GM18502 (cell line): ENCODE results near the gene C19orf85.
A peak's percentile ranks its signal among the peaks of the same experiment; 100 is the strongest.

Source experiments
- ATAC-seq: cut with Tn5 transposase; IDR thresholded peaks from one replicate; pipeline ENCODE4 v1.9.1; 2021; ENCODE audit warnings: mild to moderate bottlenecking; ENCODE audit not compliant: unreplicated experiment, poor library complexity

C19orf85 gene

DNA sequence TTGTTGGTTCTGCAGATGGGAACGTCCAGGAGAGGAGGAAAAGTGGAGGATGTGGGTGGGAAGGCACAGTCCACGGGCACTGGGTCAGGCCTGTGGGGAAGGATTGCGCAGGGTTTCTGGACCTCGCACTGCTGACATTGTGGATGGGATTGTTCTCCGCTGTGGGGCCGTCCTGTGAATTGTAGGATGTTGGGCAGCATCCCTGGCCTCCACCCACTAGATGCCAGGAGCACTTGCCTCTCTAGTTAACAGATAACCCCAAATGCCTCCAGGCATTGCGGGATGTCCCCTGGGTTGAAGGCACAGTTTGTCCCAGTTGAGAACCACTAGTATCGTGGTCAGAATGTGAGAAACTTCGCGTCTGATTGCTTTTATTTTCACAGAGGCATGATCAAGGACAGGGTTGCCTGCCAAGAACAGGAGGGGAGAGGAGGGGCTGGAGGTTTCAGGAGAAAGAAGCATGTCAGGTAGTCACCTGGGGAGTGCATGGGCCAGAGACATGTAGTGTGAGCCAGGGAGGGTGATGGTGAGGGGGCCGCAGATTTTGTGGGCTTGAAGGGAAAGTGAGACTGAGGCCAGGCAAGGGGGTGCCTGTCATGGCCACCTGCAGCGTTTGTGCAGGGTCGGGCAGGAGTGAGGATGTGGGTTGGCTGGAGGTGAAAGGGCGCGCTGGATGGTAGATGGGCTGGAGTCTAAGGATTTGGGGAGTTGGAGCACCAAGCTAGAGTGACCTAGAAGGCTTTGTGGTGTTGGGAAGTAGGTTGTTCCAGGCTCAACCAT is 15.1 kb upstream of the C19orf85 start:
- ATAC-seq: no peak

DNA sequence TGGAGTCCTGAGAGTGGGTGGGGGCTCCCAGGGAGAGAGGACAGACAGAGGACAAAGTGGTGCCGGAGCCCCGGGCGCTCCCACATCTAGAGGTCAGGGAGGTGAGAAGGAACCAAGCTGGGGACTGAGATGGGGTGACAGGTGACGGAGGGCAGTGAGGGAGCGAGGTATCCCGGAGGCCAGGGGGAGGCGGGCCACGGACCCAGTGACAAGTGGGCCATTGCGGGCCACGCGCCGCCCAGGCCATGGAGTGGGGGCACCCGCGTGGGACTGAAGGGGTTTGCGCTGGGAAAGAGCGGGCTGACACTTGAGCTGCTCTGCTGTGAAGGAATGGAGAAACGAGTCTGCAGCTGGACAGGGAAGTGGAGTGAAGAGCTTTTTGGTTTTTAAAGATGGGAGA is 14.5 kb upstream of the C19orf85 start:
- no peak for ATAC-seq

DNA sequence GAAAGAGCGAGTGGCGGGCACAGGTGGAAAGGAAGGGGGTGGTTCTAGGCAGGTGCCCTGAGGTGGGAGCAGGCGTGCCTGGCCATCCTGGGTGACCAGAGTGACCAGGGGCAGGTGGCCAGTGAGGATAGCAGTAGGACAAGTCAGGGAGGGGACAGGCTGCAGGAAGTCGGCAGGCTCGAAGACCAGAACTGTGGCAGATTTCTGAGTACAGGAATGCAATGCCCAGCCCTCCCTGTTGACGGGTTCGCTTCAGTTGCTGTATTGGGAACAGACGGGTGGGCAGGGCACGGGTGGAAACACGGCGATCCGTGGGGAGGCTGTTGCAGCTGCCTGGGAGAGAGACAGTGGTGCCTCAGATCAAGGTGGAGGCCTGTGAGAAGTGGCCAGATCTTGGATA is 13.8 kb upstream of the C19orf85 start:
- no peak for ATAC-seq

DNA sequence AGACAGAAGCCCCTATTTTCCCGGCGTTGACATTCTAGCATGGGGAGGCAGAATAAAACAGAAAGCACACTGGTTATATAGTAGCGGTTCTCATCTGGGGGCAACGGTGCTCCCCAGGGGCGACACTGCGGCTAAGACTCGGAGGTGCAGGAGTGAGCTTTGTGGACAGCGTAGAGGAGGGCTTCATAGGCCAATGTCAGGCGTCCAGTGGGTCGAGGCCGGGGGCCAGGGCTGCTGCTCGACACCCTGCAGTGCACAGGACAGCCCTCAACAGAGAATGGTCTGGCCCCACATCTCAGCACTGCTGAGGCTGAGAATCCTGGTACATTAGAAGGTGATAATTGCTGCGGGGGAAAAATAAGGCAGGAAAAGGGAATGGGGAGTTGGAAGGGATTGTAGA is 13.4 kb upstream of the C19orf85 start:
- ATAC-seq: no peak

DNA sequence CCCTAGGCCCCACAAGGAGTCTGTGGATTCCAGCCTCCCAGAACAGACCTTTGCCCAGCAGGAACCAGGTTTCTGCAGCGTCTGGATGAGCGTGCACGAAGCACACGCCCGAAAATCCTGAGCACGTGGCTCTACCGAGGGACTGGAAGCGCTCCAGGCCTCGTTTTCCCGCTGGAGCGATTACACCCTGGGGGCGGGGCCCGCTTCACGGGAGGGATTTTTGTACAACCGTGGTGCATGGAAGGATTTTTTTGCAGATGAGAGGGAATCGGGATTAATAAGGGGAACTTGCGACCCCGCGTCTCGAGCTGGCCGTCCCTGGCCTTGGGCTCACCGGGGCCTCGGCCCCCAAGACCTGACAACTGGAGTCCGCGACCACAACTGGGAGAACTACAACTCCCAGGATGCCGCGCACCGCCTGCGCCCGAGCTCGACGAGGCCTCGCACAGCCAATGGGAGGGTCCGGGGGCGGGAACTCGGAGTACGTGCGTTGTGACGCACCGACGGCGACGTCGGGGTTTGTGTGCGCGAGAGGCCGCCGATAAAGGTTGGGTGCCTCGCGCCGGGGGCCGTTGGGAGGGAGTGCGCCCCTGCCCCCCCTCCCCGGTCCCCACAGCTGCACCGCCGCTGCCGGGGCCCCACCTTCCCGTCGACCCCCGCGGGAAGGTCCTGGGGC is 11.7 kb upstream of the C19orf85 start, which contains the start of gene ZNF628:
Gene ZNF628, plus strand, starts transcription at position 518 of the 676 bp plus-strand sequence. CDS start 3,294 bp downstream, outside the sequence.
- ATAC-seq: peak; percentile 90

DNA sequence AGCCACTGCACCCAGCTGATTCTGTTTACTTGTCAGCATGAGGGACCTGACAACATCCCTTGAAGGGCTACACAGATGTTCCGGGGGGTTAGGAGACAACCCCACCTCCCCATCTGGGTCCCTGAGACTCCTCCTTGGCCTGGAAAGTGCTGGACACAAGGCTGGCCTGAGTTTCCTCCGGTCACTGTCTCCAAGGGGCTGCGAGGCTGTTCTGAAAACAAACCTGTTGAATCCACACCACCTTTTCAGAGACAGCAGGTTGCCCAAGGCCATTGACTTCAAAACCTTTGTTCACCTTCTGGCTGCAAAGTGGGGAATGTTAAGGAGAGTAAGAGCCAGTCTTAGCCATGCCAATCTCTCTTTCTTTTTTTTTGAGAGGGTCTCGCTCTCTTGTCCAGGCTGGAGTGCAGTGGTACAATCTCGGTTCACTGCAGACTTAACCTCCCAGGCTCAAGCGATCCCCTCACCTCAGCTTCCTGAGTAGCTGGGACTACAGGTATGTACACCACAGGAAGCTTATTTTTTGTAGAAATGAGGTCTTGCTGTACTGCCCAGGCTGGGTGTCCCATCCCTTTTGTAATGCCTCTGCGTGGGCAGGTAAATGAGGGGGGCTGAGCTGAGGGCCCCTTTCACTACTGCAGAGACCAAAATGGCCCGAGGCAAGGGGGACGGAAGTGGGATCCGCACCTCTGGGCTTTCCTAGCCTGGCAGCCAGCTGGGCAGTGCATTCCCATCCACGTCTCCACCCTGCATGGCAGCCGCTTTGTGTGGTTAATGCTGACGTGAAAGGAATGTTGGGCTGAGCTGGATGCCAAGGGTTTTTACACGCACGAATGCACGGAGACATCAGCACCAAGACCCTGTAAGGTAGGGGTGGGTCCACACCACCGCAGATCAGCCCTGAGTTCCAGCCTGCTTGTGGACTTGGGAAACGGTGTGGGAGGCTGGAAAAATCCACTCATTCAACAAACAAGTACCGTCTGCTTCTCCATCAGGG is 10.0 kb upstream of the C19orf85 start:
- no peak for ATAC-seq

DNA sequence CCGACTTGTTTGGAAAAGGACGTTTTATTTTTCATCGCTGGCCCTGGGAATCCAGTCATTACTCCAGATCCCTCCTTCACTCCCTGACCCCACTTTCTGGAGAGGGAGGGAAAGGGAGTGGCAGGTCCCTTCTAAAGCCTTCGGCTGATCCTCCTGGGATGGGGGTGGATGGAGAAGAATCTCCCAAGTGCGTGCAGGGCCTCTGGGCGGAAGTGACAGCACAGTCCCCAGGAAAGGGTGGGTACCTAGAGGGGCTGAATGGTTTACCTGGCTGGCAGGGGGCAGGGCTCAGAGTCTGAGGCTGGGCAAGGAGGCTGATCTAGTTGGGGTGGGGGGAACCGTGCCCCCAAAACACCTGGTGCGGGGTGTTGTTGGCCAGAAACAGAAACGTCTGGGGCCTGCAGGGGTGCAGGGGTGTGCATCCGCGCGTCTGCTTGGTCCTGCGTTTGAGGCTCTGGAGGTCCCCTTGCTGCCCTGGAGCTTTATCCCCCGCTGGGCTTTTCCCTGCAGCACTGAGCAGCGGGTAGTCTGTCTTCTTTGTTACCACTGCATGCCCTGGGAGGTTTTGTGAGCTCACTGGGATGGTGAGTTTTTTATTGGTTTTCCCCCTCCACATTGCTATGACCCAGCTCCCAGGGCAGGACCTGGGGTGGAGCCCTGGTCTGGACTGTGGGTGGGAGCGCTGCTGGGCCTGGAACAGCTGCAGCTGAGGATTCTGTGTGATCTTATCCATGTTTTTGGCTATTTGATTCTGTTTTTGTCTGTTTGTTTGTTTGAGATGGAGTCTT is 8.9 kb upstream of the C19orf85 start:
- no peak for ATAC-seq

DNA sequence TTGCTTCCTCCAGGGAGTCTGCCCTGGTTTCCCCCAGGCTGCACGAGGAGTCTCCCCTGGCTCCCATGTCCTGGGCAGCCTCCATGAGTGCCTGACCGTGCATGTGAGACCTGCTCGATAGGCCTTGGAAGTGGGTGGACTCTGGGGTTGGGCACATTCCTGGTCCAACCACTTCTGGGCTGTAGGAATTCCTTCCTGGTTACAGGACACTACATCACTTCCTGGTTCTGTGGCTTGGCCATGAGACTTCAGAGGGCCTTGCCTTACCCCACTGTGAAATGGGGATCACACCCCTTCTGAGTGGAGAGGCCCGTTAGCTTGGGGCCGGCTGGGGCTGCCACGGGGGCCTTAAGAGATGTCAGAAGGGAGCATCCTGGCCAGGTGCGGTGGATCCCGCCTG is 7.9 kb upstream of the C19orf85 start:
- ATAC-seq: no peak

DNA sequence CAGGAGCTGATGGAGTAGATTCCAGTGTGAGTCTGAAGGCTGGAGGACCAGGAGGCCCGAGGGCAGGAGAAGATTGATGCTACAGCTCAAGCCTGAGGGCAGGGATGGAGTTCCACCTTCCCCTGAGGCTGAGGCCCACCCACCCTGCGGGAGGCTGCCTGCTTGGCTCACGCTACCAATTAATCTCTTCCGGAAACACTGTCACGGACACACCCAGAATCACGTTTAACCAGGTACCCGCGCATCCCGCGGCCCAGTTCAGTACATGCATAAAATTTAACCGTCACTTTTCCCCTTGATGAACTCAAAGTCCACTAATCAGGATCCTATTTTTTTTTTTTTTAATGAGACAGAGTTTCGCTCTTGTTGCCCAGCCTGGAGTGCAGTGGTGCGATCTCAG is 6.7 kb upstream of the C19orf85 start:
- no peak for ATAC-seq

DNA sequence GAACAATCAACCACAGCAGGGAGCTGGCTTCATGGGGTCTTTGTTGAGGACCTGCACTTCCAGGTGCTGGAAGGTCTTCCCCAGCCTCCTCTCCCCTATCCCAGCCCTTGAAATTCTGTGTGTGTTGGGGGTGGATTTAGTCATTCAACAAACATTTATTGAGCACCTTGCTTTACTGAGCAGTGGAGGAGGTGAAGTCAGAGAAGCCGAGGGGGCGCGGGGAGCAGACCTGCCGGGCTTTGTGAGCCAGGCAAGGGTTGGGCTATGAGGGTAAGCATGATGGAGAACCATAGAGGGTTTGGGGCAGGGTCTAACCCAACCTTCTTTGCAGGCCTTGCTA is 3.5 kb upstream of the C19orf85 start:
- no peak for ATAC-seq

DNA sequence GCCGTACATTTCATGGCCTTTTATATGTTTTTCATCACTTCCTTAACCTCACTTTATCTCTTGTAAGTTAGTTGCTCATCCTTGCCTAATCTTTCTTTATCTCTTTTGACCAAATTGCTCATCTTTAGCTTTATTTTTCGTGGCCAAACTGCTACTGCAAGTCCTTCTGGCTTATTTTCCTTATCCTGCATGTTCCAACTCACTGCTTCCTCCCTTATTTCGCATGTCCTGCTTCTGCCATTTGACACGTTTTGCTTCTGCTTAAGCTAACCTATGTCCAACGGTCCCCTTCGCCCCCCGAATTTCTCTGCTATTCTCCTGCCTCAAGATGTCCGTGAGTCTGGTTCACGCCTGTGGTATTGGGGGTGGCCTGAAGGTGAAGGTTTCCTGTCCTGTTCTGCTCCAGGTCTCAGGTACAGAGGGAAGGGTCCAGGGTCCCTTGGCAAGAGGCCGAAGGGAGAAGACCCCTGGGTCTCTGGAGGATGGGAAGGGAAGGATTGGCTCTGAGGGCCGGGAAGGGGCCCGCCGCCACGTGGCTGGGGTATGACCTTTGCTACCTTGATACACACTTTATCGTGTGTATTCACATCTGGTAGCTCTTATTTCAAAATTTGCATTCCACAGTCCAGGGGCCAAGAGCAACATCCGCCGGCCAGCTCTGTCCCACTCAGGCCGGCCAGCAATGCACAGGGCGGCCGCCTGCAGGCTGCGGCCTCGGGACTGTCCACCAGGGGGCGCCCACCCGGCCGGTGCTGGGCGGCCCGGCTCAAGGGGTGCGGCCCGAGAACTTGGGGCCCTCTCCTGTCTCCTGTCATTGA is 2.9 kb upstream of the C19orf85 start:
- peak; percentile 60 for ATAC-seq

DNA sequence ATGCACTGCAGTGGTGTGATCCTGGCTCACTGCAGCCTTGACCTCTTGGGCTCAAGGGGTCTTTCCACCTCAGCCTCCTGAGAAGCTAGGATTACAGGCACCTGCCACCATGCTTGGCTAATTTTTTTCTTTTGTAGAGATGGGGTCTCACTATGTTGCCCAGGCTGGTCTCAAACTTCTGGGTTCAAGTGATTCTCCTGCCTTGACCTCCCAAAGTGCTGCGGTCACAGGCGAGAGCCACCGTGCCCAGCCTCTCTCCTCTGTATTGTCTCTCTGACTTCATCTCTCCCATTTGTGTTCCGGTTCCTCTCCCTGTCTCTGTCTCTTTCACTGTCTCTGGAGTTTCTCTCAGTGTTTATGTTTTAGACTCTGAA is 1.7 kb upstream of the C19orf85 start:
- ATAC-seq: no peak

DNA sequence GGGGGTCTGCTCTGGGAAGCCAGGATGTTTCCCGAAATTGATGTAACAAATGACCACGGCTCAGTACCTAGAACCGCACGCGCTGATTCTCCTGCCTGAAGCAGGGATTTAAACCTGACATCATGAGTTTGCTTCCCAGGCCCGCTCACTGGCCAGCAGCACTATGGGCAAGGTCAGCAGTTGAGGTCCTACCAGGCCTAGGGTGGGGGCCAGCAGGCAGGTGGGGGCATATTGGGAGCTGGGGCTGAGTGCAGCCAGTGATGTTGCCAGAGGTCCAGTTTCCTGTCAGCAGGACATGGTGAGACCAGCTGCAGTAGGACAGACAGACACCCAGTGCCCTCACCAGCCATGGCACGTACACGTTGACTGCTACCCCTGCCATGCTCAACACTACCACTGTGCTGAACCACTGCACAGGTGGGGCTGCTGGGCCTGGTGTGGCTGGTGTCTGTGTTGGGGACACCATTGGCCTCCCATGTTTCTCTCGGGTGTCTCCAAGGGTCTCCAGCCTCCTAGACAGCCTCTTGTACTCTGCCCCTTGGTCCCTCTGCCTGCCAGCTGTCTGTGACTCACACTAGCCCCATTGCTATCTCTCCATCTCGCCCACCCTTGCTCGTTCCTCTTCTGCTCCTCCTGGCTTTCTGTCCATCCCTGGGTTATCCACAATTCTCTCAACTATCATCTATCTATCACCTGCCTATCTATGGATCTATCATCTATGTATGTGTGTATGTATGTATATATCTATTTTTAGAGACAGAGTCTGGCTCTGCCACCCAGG is 1.1 kb upstream of the C19orf85 start:
- no peak for ATAC-seq

DNA sequence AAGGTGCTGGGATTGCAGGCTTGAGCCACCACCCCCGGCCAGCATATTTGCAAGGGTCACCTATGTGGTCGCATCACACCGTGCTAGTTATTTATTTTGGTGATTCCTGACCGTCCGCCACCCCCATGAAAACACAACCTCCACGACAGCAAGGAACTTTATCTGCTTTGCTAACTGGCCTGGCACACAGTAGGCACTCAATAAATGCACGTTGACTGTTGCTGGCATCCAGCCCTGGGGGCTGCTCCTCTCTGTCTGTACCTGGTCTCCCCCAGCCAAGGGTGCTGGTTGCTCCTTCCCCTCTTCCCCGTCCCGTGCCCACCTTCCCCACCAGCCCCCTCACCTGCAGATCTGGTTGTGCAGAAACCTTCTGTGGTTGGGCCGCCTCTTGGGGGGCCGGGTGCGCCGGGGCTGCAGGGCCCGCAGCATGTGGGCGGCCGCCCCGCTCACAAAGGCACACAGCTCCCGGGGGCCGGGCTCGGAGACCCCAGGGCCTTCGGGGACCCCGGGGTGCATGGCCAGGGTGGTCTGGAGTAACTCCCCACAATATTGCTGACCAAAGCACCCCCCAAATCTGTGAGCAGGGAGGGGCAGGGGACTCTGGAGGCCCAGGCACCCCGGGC is 401 bp downstream of the C19orf85 start:
- no peak for ATAC-seq

DNA sequence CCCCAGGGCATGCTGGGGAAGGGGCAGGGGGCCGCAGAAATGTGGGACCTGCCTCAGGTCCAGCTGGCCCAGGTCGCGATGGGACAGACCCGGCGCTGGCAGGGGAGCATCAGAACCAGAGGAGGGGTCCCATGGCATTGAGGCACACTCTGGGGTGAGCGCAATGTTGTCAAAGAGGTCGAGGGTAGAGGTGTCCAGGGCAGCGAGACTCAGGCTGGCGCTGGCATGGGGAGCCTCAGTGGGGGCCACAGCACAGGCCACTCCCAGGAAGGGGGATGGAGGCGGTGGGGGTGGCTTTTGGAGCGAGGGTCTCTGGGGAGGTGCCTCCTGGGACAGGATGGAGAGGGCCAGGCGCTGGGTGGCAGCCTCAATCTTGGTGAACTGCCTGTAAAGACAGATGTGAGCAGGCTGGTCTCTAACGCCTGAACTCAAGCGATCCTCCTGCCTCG is 944 bp downstream of the C19orf85 start:
- ATAC-seq: no peak

DNA sequence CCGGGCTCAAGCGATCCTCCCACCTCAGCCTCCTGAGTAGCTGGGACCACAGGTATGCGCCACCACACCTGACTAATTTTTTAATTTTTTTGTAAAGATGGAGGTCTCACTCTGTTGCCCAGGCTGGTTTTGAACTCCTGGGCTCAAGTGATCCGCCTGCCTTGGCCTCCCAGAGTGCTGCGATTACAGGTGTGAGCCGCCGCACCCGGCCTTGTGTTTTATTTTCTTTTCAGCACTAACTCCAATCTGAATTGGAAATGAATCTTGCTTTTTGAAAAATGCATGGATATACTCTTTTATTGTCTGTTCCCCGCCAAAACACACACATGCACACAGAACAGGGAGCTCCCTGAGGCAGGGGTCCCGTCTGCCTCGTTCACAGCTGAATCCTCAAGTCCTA is 1.8 kb downstream of the C19orf85 start:
- ATAC-seq: no peak

DNA sequence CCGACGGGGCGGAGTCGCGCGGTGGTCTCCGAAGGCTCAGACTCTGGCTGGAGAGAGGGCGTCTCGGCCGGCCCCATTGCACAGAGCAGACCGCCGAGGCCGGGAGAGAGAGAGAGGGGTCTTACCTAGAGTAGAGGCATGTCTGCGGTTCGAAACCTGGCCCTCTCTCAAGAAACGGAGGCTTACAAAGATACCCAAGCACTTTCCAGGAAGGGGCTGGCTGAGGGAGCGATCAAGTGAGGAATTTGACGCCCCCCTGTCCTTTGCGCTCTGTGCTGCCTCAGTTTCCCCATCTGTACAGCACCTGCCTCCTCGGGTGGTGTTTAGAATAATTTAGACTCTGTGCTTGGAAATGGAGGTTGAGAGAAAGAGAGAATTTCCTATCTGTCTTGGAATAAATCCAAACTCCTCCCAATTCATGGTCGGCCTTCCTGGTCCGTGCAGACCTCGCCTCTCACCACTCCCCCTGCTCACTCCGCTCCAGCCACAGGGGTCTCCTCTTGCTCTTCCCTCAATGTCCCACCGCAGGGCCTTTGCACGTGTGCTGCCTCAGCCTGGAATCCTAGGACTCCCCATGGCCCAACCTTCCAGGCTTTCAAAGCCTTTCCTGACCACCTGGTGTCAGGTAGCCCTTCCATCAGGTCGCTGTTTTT is 2.5 kb downstream of the C19orf85 start:
- no peak for ATAC-seq
